HCT116 (cell line): Measurements from ENCODE around the gene HDAC10.

ENCODE experiments used
- POLR2A ChIP-seq: IDR thresholded peaks from 2 replicates; pipeline ENCODE4 v1.7.0; 2011; ENCODE audit warnings: borderline replicate concordance; ENCODE audit not compliant: insufficient read depth, insufficient read length; ENCODE audit errors: extremely low read depth
- TF ChIP-seq, protein P1 (sequence below), 3 experiments: fragments of 200-600 bp in 1 of 3; sonication (generic) in 1 of 3; IDR thresholded peaks in 2 of 3; conservative IDR thresholded peaks in 1 of 3; 2 replicates each; pipeline ENCODE4 v1.5.1; 2012 to 2017; ENCODE audit warnings: low read depth in 2 of 3, low read length in 2 of 3, antibody characterized with exemption in 1 of 3, borderline replicate concordance in 1 of 3, control low read depth in 1 of 3, mild to moderate bottlenecking in 1 of 3, mixed read lengths in 1 of 3, mixed run types in 1 of 3, moderate library complexity in 1 of 3; ENCODE audit not compliant: insufficient read depth in 1 of 3

DNA sequence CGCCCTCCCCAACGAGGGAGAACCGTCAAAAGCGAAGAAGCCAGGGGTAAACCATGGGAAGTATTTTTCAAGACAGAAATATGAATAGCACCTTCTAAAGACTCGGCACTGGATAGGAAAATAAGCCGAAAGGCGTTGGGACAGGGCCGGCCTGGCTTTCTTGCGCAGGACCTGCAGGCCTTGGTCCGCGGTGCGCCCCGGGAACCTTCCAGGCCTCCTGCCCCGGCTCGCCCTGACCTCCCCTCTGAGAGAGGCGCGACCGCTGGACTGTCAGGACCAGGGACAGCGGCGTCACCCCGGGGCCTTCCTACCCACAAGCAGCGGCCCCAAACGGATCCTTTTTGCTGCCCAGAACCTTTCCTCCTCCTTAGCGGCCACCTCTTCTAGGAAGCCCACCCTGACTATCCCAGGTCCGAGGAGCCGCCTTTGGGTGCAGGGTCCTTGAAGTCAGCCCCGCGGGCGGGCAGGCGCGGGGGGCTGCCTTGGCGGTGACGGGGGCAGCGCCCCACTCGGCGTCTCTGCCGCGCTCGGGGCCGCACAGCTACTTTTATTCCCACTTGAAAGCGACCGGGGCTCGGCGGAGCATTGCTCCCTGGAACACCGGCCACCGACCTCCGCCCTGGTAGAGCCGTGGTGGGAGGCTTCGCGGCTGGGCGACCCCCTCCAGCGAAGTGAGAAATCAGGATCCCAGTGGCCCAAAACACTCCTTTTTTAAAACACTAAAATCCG, 19.8 kb upstream of the HDAC10 start:
- TF ChIP-seq POLR2A: no peak
- TF ChIP-seq, protein P1, sequence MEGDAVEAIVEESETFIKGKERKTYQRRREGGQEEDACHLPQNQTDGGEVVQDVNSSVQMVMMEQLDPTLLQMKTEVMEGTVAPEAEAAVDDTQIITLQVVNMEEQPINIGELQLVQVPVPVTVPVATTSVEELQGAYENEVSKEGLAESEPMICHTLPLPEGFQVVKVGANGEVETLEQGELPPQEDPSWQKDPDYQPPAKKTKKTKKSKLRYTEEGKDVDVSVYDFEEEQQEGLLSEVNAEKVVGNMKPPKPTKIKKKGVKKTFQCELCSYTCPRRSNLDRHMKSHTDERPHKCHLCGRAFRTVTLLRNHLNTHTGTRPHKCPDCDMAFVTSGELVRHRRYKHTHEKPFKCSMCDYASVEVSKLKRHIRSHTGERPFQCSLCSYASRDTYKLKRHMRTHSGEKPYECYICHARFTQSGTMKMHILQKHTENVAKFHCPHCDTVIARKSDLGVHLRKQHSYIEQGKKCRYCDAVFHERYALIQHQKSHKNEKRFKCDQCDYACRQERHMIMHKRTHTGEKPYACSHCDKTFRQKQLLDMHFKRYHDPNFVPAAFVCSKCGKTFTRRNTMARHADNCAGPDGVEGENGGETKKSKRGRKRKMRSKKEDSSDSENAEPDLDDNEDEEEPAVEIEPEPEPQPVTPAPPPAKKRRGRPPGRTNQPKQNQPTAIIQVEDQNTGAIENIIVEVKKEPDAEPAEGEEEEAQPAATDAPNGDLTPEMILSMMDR (IDR thresholded peaks at IDR 0.05 in 2 of 3, conservative IDR thresholded peaks at IDR 0.05 in 1 of 3; ENCODE audit: borderline replicate concordance in 1 of 3, insufficient read depth in 1 of 3, low read depth in 2 of 3, low read length in 2 of 3): no peak
